ENCODE data around the gene TPM4. TPM values are rescaled to one million over a fixed set of nuclear protein-coding genes. Genes with fewer than 3 reads are reported as not detected.

The TPM4 gene
- total RNA-seq, 2 donors from 2014 or later, result 379 TPM

- H3K27me3 ChIP-seq (replicated peaks; ENCODE audit: insufficient read depth), result no peaks in the 10 kb centered on the region
- WGBS, result 61% methylated on average over 4 of the region's 4 CpGs
- no peak overlapping the region for H3K27ac ChIP-seq
- DNase-seq (ENCODE audit: low spot score), result no peak
- intact Hi-C loops (cut with DNase I), result no loop called here
- H3K36me3 ChIP-seq, result no peaks in the 10 kb centered on the region
- H3K4me1 ChIP-seq (replicated peaks), result no peaks in the 10 kb centered on the region
- H3K4me3 ChIP-seq, result no peak overlapping the region
- no peaks in the 10 kb centered on the region for H3K9me3 ChIP-seq
- TF ChIP-seq POLR2A (IDR thresholded peaks at IDR 0.05) (no peak), POLR2AphosphoS5 (IDR thresholded peaks at IDR 0.05) (no peak), CTCF (IDR thresholded peaks at IDR 0.05) (no peak)
Observed at GRCh38 chr19:16141043-16141442, 64.7 kb downstream of the TPM4 start.

GRCh38 chr19:16142032-16142580, 65.8 kb downstream of the TPM4 start:
- no peaks in the 10 kb centered on the region for H3K9me3 ChIP-seq
- H3K36me3 ChIP-seq, result no peaks in the 10 kb centered on the region
- H3K4me1 ChIP-seq (replicated peaks), result no peaks in the 10 kb centered on the region
- WGBS, result 83% methylated on average over 9 of the region's 9 CpGs
- no peak overlapping the region for H3K27ac ChIP-seq
- no peak overlapping the region for H3K4me3 ChIP-seq
- no peaks in the 10 kb centered on the region for H3K27me3 ChIP-seq (replicated peaks; ENCODE audit: insufficient read depth)
- DNase-seq (ENCODE audit: low spot score), result no peak
- intact Hi-C loops (cut with DNase I), result no loop called here
- no peak for TF ChIP-seq CTCF (IDR thresholded peaks at IDR 0.05)
- TF ChIP-seq POLR2A (IDR thresholded peaks at IDR 0.05), result no peak
- TF ChIP-seq POLR2AphosphoS5 (IDR thresholded peaks at IDR 0.05), result no peak

DNA sequence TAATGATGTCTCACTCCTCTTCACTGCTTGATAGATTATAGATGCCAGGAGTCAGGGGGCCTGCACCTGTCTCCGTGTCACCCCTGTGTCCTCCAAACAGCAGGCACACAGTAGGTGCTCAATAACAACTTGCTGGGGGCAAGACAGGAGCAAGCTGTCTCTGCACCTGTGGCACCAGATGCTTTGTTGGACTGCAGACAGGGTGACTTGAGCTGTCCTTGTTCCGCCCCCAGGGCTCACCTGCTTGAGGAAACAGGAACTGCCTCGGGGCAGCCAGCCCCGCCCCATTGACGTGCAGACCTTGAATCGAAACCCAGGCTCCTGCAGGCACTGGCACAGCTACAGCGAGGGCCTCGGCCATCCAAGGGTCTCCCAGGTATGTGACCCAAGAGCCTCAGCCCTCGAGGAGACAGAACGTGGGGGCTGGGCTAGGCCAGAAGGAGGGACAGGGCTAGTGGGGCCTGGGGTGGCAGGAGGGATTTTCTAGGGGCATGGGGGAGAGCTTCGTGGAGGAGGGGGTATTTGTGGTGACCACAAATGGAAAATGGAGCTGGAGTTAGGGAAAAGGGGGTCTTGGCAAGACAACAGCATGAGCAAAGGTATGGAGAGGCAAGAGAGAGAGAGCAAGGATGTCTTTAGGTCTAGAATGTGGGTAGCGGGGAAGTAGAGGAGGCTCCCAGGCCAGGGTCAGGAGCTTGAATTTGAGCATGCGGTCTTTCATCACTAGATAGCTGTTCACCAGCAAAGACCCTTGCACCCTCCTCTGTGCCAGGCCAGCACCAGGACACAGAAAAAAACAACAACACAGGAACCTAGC, 67.3 kb downstream of the TPM4 start, which contains the start of gene HSH2D:
HSH2D (plus strand) TSS at position 287 of the 817 bp plus-strand sequence. CDS start 5,066 bp downstream, outside the sequence.
- intact Hi-C loops (cut with DNase I), result no loop called here
- peak; percentile 71 for DNase-seq (ENCODE audit: low spot score)
- Histone ChIP-seq H3K4me1 (replicated peaks) (no peaks in the 10 kb centered on the region), H3K27me3 (replicated peaks; ENCODE audit: insufficient read depth) (no peaks in the 10 kb centered on the region), H3K9me3 (no peaks in the 10 kb centered on the region), H3K4me3 (peak within 1 kb of the TSS; percentile 20 to 32), H3K27ac (peak within 1 kb of the TSS; percentile 56 to 64), H3K36me3 (no peaks in the 10 kb centered on the region)
- 34% methylated on average over 13 of the region's 13 CpGs for WGBS
- peak; percentile 61 for TF ChIP-seq POLR2AphosphoS5 (IDR thresholded peaks at IDR 0.05)
- peak; percentile 26 for TF ChIP-seq POLR2A (IDR thresholded peaks at IDR 0.05)
- TF ChIP-seq CTCF (IDR thresholded peaks at IDR 0.05), result no peak

- peak overlapping the region in 1 of 2 donors; percentile 32 for H3K4me3 ChIP-seq
- intact Hi-C loops (cut with DNase I), result no loop called here
- no peaks in the 10 kb centered on the region for H3K4me1 ChIP-seq (replicated peaks)
- peak overlapping the region in 1 of 2 donors; percentile 56 for H3K27ac ChIP-seq
- WGBS, result 85% methylated on average over 1 of the region's 1 CpG
- no peaks in the 10 kb centered on the region for H3K36me3 ChIP-seq
- no peak for DNase-seq (ENCODE audit: low spot score)
- TF ChIP-seq POLR2AphosphoS5 (IDR thresholded peaks at IDR 0.05), result no peak
- TF ChIP-seq CTCF (IDR thresholded peaks at IDR 0.05), result no peak
- TF ChIP-seq POLR2A (IDR thresholded peaks at IDR 0.05), result no peak
- H3K9me3 ChIP-seq, result no peaks in the 10 kb centered on the region
- no peaks in the 10 kb centered on the region for H3K27me3 ChIP-seq (replicated peaks; ENCODE audit: insufficient read depth)
Observed at GRCh38 chr19:16144216-16144581, 67.9 kb downstream of the TPM4 start.

Data from prostate gland (tissue), 2 donors.